GM21367 (cell line): ENCODE data around the gene LIMS2.

Experiments
- ATAC-seq: cut with Tn5 transposase; IDR thresholded peaks from one replicate; pipeline ENCODE4 v1.9.1; 2021; ENCODE audit not compliant: unreplicated experiment

Gene LIMS2

GRCh38 chr2:127658641-127659407, 16.5 kb downstream of the LIMS2 start:
- no peak for ATAC-seq

GRCh38 chr2:127658146-127658545, 17.2 kb downstream of the LIMS2 start:
- ATAC-seq: no peak

GRCh38 chr2:127657232-127657595, 18.1 kb downstream of the LIMS2 start:
- no peak for ATAC-seq

GRCh38 chr2:127656569-127657231, 18.6 kb downstream of the LIMS2 start:
- no peak for ATAC-seq

GRCh38 chr2:127655209-127656073, 19.9 kb downstream of the LIMS2 start:
- ATAC-seq: no peak

- no peak for ATAC-seq
Measured at GRCh38 chr2:127654838-127655175, 20.5 kb downstream of the LIMS2 start.

GRCh38 chr2:127654084-127654837, 21.1 kb downstream of the LIMS2 start:
- no peak for ATAC-seq

GRCh38 chr2:127653421-127654083, 21.8 kb downstream of the LIMS2 start:
- ATAC-seq: no peak

- ATAC-seq: no peak
Measured at GRCh38 chr2:127652786-127653357, 22.5 kb downstream of the LIMS2 start.

- ATAC-seq: no peak
Measured at GRCh38 chr2:127651971-127652550, 23.3 kb downstream of the LIMS2 start.

GRCh38 chr2:127651381-127651809, 23.9 kb downstream of the LIMS2 start:
- no peak for ATAC-seq

GRCh38 chr2:127650785-127651380, 24.4 kb downstream of the LIMS2 start:
- ATAC-seq: no peak

GRCh38 chr2:127650041-127650784, 25.1 kb downstream of the LIMS2 start:
- ATAC-seq: no peak

GRCh38 chr2:127649684-127650040, 25.7 kb downstream of the LIMS2 start:
- ATAC-seq: peak; percentile 57

GRCh38 chr2:127649100-127649611, 26.2 kb downstream of the LIMS2 start:
- ATAC-seq: no peak

- ATAC-seq: no peak
Measured at GRCh38 chr2:127648321-127648720, 27.0 kb downstream of the LIMS2 start.

GRCh38 chr2:127647242-127648190, 27.8 kb downstream of the LIMS2 start:
- no peak for ATAC-seq
